Fibroblast of upper back skin (primary cell): ENCODE measurements around the gene MYH3.

ENCODE experiments used
- DNase-seq: peaks from one replicate; pipeline ENCODE4 v3.0.0-alpha.2; 2013

MYH3 gene

GRCh38 chr17:10648956-10649355 lies 8.2 kb downstream of the MYH3 start:
- peak; percentile 57 for DNase-seq

- DNase-seq: no peak
Observed at GRCh38 chr17:10648381-10648780, 8.7 kb downstream of the MYH3 start.

- DNase-seq: peak; percentile 69
Observed at GRCh38 chr17:10646392-10646990, 10.6 kb downstream of the MYH3 start.

GRCh38 chr17:10640475-10640874 lies 16.6 kb downstream of the MYH3 start:
- peak; percentile 65 for DNase-seq

GRCh38 chr17:10638151-10638550 lies 19.0 kb downstream of the MYH3 start:
- no peak for DNase-seq

GRCh38 chr17:10635290-10635689 lies 21.8 kb downstream of the MYH3 start:
- DNase-seq: no peak

- DNase-seq: no peak
Observed at GRCh38 chr17:10633738-10634379, 23.2 kb downstream of the MYH3 start.

GRCh38 chr17:10631701-10632100 lies 25.4 kb downstream of the MYH3 start:
- DNase-seq: no peak

- no peak for DNase-seq
Observed at GRCh38 chr17:10631048-10631700, 25.9 kb downstream of the MYH3 start.

GRCh38 chr17:10629706-10630105 lies 27.4 kb downstream of the MYH3 start:
- DNase-seq: no peak

- DNase-seq: no peak
Observed at GRCh38 chr17:10628756-10629155, 28.4 kb downstream of the MYH3 start.

GRCh38 chr17:10626390-10626789 lies 30.7 kb downstream of the MYH3 start:
- no peak for DNase-seq

GRCh38 chr17:10624969-10625368 lies 32.1 kb downstream of the MYH3 start:
- DNase-seq: no peak

- DNase-seq: no peak
Observed at GRCh38 chr17:10623737-10624338, 33.3 kb downstream of the MYH3 start.

GRCh38 chr17:10622617-10623485 lies 34.3 kb downstream of the MYH3 start:
- DNase-seq: no peak

GRCh38 chr17:10621397-10621796 lies 35.7 kb downstream of the MYH3 start:
- no peak for DNase-seq

GRCh38 chr17:10620823-10621222 lies 36.3 kb downstream of the MYH3 start:
- DNase-seq: no peak

GRCh38 chr17:10618202-10618635 lies 38.9 kb downstream of the MYH3 start:
- DNase-seq: peak; percentile 75

- DNase-seq: no peak
Observed at GRCh38 chr17:10617120-10617505, 40.0 kb downstream of the MYH3 start.

- peak; percentile 79 for DNase-seq
Observed at GRCh38 chr17:10616502-10617119, 40.5 kb downstream of the MYH3 start.

GRCh38 chr17:10614536-10615155 lies 42.5 kb downstream of the MYH3 start:
- DNase-seq: peak; percentile 85
